T-helper 2 cell (primary cell): ENCODE data around the gene ZNG1A.
A peak's percentile ranks its signal among the peaks of the same experiment; 100 is the strongest.
"Not testable (repeated sequence)": the region's sequence is repeated elsewhere in the genome, so short reads cannot be mapped to it uniquely, and the experiment has no call there.

ENCODE experiments used
- DNase-seq, 5 experiments: peaks; one replicate each; pipeline versions ENCODE4 v3.0.0 to v3.0.0-alpha.2; 2012 to 2022

ZNG1A gene

GRCh38 chr9:169757-170156 is 9.1 kb downstream of the ZNG1A start:
- not testable (repeated sequence) for DNase-seq

GRCh38 chr9:159871-160270 is 19.0 kb downstream of the ZNG1A start:
- DNase-seq, result not testable (repeated sequence)

DNA sequence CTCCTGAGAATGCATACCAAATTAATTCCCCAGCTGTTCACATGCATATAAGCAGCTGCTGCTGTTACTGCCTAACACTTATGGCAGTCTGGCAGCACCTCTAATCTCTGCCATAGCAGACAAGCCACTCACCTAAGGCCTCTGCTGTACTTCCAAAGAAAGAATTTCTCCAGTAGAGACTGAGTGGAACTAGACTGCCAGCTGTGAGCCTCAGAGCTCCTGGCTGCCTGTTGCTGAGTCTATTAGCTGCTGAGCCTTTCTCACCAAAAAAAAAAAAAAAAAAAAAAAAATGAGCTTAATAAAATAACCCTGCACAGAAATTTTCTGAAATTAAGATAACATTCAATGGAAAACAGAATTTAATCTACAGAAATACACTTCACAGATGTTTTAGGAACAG is 27.7 kb downstream of the ZNG1A start:
- not testable (repeated sequence) for DNase-seq

DNA sequence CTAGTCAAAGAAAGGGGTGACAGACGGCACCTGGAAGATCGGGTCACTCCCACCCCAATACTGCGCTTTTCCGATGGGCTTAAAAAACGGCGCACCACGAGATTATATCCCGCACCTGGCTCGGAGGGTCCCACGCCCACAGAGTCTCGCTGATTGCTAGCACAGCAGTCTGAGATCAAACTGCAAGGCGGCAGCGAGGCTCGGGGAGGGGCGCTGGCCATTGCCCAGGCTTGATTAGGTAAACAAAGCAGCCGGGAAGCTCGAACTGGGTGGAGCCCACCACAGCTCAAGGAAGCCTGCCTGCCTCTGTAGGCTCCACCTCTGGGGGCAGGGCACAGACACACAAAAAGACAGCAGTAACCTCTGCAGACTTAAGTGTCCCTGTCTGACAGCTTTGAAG is 39.0 kb downstream of the ZNG1A start:
- DNase-seq, result not testable (repeated sequence)

DNA sequence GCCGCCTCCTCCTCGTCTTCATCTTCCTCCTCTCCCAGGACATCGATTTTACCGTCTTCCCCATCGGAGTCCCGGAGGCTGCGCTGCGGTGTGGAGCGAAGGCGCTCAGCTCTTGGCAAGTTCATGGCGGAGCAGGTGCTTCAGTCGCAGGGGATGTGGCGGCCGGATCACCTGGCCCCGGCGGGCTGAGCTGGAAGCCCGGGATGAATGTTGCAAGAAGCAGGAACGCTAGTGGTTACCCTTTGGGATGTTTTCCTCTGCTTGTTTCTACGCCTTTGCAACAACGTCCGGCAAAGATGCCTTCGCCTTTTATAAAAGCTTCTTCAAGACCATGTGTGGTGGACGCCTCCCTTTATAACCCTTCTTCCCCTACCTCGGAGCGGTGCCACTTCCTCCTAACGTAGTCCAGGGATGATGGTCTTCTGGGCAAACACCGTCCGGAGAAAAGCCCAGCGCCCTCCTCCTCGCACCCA is 60.8 kb downstream of the ZNG1A start, which contains the start of gene FOXD4:
Gene FOXD4, minus strand, starts transcription at position 423 of the 473 bp plus-strand sequence. Its CDS starts 298 bp downstream, at position 125.
- not testable (repeated sequence) for DNase-seq

DNA sequence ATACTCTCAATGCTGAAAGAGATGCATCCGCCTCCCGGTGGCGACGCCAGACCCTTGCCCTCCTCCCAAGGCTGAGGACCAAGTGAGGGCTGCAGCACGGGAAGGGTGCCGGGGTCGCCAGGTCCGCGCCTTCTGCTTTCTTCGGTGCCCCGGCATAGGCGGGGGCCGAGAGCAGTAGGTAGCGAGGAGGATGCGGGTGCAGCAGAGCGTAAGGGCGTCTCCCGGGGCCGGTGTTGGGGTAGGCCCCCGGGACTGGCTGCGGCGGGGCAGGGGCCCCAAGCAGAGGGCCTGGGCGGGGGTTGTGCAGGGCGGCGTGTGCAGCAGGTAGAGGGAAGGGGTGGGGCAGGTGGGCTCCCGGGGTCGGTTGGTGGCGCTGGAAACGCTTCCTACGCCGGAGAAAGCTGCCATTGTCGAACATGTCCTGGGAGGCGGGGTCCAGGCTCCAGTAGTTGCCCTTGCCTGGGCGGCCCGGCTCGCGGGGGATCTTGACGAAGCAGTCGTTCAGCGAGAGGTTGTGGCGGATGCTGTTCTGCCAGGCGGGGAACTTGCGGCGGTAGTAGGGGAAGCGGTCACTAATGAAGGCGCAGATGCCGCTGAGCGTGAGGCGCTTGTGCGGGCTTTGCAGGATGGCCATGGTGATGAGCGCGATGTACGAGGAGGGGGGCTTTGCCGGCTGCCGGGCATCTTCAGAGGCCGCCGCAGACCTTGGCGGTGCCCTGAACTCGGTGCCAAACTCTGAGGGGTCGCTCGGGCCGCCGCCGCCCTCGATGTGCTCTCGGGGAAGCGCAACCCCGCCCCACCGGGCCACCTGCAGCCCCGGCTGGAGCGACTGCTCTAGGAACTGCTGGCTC is 61.5 kb downstream of the ZNG1A start:
- DNase-seq, result peak in 1 of 5 experiments; percentile 56

DNA sequence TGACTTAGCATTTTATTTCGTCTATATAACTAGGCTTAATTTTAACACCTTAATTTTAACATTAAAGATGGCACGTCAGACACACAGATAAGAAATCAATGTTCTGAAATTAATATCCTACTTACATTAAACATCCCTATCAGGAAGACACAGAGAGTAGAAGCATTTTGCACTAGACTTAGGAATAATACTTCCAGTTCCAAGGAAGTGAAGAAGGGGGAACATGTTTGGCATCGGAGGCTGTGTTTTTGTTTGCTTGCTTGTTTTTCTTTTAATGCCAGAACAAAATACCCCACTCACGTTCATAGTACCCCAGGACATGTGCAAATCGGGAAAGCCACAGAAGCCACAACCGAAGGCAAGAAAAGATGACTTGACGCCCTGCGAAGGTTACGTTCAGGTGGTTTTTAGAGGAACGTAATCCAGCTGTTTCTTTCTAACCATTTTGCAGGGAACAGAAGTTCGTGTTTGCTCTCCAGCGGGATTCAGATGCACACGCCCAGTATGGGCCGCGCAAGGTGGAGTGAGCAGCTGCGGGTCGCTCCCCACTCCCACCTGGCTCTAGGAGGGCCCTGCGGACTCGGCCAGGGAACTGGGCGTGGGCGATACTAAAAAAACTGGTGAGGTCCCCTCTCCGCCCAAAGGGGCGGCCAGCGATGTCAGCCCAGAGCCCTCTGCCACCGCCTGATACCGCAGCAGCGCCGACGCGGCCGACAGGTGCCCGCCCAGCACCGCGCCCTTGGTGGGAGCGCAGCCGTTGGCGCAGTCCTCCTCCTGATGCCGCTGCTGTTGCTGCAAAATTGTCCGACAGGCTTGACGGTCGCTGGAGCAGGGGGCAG is 62.4 kb downstream of the ZNG1A start:
- DNase-seq, result not testable (repeated sequence)

GRCh38 chr9:115118-115451 is 63.8 kb downstream of the ZNG1A start:
- DNase-seq, result not testable (repeated sequence)

DNA sequence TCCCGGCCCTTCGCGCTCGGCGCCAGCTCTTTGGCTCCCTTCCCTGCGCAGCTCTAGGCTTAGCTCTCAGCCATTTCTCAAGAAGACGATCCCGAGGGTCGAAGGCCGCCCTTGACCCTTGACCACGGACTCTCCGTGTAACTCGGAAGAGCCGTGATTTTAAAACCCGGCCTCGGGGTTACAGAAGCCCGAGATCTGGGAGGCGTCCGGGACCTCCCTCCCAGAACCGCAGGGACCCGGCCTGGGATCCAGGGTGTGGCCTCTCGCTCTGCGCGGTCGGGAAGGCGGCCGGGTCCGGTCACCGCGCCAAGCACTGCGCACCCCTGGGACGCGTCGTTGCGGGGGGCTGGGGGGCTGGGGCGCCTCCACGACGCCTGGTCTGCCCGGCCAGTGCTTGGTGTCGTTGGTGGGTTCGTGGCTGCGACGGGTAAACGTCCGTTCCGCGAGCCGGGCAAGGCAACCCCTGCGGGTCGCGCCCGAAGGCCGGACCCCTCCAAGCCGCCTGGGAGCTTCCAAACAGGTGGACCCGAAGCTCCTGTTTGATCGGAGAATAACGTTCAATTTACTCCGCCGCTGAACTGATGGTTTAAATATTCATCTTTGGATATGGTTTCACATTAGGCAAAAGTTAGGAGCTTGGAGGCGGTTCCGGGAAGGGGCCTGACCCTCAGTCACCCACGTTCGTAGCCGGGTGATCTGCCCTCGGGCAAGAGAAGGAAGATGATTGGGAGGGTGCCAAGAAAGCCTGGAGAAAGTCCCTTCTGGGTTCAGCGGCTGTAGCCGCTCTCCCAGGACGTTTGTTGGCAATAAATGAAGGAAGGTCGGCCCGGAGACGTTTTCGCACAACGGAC is 64.4 kb downstream of the ZNG1A start:
- not testable (repeated sequence) for DNase-seq

- DNase-seq, result peak in 2 of 5 experiments; percentile 19 to 44
Observed at GRCh38 chr9:113468-114266, 65.2 kb downstream of the ZNG1A start.

DNA sequence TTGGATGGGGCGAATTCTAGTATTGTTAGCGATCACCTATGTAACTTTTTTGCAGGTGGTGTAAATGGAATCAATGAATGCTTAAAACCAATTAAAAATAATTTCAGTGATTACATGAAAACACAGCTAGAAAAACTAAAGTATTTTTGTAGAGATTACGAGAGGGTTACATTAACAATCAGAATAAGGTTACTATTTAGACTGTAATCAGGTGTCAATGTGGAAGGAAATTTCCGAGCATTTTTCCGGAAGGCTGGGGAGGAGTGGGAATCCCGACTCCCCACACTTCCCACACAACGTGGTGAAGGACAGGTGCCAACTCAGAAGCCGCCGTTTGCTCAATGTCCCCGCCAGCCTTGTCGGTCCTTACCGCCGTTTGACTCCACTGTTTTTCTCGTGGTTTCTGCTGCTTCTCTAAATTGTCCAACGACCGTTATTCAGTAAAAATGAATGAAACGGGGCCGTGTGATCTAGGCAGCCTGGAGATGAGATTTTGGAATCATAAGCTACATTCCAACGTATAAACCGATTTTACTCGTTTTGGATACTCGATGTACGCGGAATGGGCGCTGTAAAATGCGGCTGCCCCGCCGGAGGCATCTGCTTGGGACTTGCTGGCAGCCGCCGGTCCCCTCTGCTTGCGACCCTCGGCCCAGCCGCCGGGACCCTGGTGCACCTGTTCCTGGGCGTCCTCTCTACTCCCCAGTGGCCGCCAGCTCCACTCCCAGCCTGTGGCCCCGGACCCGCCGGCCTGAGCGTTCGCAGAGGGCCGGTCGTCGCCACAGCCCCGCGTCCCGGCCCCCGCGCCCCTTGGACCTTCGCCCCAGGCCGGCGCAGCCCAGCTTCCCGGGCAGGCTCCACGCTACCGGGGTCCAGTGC is 66.0 kb downstream of the ZNG1A start:
- not testable (repeated sequence) for DNase-seq

GRCh38 chr9:110672-111071 is 68.2 kb downstream of the ZNG1A start:
- not testable (repeated sequence) for DNase-seq

DNA sequence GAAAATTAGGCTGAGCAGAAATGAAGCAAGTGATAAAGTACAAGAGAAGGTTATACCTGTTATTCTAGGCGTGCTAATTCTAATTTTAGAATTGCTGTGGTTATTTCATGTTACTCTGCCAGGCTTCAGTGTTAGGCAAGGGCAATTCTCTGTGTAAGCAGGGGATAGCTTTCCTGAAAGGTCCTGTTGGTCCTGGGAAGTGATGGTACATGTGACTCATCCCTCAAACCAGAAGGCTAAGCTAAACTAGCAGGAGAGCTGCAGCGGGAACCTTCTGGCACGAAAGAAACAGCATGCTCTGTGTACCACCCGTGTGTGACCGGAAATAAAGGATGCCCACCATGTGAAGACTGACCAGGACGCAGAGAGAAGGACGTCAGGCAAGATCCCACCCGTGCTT is 69.3 kb downstream of the ZNG1A start:
- DNase-seq, result not testable (repeated sequence)

- DNase-seq, result not testable (repeated sequence)
Observed at GRCh38 chr9:108742-109495, 69.9 kb downstream of the ZNG1A start.

GRCh38 chr9:105991-106390 is 72.9 kb downstream of the ZNG1A start:
- DNase-seq, result not testable (repeated sequence)

DNA sequence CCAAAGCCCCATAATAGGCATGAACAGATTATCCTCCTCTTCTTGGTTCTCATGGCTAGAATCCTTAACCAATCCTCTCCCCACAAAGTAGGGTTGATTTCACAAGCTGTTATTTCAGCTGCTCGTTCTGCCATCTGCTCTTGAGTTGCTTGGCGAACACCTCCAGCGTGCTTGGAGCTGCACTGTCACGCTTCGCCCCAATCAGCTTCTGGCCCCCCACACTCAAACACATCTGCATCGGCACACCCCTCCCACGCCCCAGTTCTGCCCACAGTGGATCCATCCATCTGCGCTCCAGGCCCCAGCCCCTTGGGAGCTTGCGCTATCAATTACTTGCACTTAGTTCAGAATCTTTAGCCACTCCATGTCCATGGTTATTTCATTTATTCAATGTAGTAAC is 78.4 kb downstream of the ZNG1A start:
- not testable (repeated sequence) for DNase-seq

GRCh38 chr9:99867-100266 is 79.0 kb downstream of the ZNG1A start:
- DNase-seq, result not testable (repeated sequence)

DNA sequence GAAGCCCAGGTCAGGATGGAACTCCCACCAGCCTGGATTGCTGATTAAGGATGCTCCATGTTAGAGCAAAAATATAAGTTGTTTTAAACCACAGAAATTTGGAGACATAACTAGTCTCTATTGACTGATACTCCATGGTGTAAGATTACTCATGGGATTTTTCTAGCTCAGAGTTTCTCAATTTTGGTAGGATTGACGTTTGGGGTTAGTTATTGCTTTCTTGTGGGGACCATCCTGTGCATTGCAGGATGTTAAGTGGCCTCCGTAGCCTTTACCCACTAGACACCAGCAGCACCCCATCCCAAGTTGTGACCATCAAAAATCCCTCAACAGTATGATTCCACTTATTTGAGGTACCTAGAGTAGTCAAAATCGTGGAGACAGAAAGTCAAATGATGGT is 80.1 kb downstream of the ZNG1A start:
- DNase-seq, result not testable (repeated sequence)

DNA sequence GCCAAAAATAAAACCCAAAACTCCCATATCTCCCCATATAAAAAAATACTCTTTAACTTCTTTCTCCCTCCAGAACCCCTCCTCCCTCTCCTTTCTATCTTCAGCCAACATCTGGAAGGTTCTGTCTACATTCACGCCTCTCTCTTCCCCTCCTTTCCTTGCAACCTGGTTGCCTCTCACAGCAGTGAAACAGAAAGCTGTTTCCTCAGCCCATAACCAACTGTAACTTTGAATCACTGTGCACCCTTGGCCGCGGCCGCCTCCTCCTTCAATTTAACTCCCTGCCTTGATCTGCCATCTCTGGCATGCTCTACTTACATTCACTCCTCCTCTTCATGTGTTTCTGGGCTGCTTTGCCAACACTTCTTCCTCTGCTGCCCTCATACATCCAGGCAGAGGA is 83.9 kb downstream of the ZNG1A start:
- DNase-seq, result not testable (repeated sequence)

DNA sequence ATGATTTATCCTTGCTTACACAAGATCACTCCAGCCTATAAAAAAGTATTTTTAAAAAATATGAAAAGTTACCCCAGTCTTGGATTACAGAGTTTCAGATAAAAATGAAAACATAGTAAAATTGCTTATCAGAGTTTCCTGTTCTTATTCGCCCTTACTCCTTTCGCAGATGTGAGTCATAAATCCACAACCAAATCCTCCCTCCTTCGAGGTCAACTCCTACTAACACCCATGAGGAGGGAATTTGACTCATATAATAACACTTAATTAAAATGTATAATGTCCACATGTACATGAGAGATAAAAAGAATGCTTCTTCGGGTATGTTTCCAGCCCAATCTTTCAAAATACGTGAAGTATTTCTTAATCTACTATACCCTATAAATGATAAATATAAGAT is 84.5 kb downstream of the ZNG1A start:
- not testable (repeated sequence) for DNase-seq
